Spleen (tissue), 11 donors: ENCODE measurements around the gene SPIRE2. TPM values are rescaled to one million over a fixed set of nuclear protein-coding genes. Genes with fewer than 3 reads are reported as not detected.
"Not testable (repeated sequence)": the region's sequence is repeated elsewhere in the genome, so short reads cannot be mapped to it uniquely, and the experiment has no call there.

Experiments used
- DNase-seq: peaks from one replicate; pipeline ENCODE4 v3.0.0-alpha.2; 2020
- H3K27ac ChIP-seq, 8 donors: fragments of 200-600 bp; sonication (generic) in 7 of 8; 1 replicate in 4 of 8; 2 replicates in 4 of 8; pipeline versions ENCODE4 v1.5.0 to v1.8.0; 2016 to 2021; ENCODE audit warnings: inconsistent platforms in 4 of 8, mild to moderate bottlenecking in 4 of 8, moderate library complexity in 1 of 8
- H3K27me3 ChIP-seq, 7 donors: fragments of 200-600 bp; sonication (generic) in 6 of 7; replicated peaks in 1 of 7; 1 replicate in 4 of 7; 2 replicates in 3 of 7; pipeline versions ENCODE4 v1.5.0 to v1.8.0; 2016 to 2021; ENCODE audit warnings: inconsistent platforms in 3 of 7, mild to moderate bottlenecking in 1 of 7
- H3K36me3 ChIP-seq, 6 donors: fragments of 200-600 bp; sonication (generic) in 5 of 6; 1 replicate in 4 of 6; 2 replicates in 2 of 6; pipeline versions ENCODE4 v1.5.0 to v1.8.0; 2016 to 2021; ENCODE audit warnings: inconsistent platforms in 2 of 6
- H3K4me1 ChIP-seq, 6 donors: fragments of 200-600 bp; sonication (generic) in 5 of 6; 1 replicate in 3 of 6; 2 replicates in 3 of 6; pipeline versions ENCODE4 v1.5.0 to v1.8.0; 2016 to 2021; ENCODE audit warnings: inconsistent platforms in 3 of 6
- H3K4me3 ChIP-seq, 8 donors: fragments of 200-600 bp; sonication (generic) in 7 of 8; 1 replicate in 4 of 8; 2 replicates in 4 of 8; pipeline versions ENCODE4 v1.5.0 to v1.8.0; 2016 to 2021; ENCODE audit warnings: inconsistent platforms in 4 of 8, mild to moderate bottlenecking in 4 of 8, moderate library complexity in 2 of 8
- H3K9me3 ChIP-seq, 8 donors: fragments of 200-600 bp; sonication (generic) in 7 of 8; 1 replicate in 4 of 8; 2 replicates in 4 of 8; pipeline versions ENCODE4 v1.5.0 to v1.8.0; 2016 to 2021; ENCODE audit warnings: inconsistent platforms in 4 of 8
- CTCF ChIP-seq, 11 experiments: fragments of 200-600 bp in 7 of 11; fragments of 450-650 bp in 4 of 11; sonication (generic) in 4 of 11; IDR thresholded peaks in 8 of 11; conservative IDR thresholded peaks in 3 of 11; 1 replicate in 7 of 11; 2 replicates in 4 of 11; pipeline versions ENCODE4 v1.4.0 to v1.8.0; 2016 to 2021; ENCODE audit warnings: antibody characterized with exemption in 11 of 11, inconsistent platforms in 4 of 11, mild to moderate bottlenecking in 1 of 11
- POLR2A ChIP-seq, 3 donors: fragments of 450-650 bp; IDR thresholded peaks; one replicate each; pipeline ENCODE4 v1.5.1; 2017; ENCODE audit warnings: antibody characterized with exemption in 3 of 3, mild to moderate bottlenecking in 1 of 3
- POLR2AphosphoS5 ChIP-seq, 3 donors: sonication (generic); formaldehyde crosslinking; IDR thresholded peaks; one replicate each; pipeline ENCODE4 v1.5.1; 2017; ENCODE audit warnings: antibody characterized with exemption in 3 of 3
- WGBS, 5 donors: extraction: QIAGEN DNeasy Blood & Tissue Kit in 3 of 5; methylation state at CpG; one replicate each; pipeline versions ENCODE4 v1.1.5 to v1.1.7; 2013 to 2018; 5-methylcytosine and 5-hydroxymethylcytosine counted together
- intact Hi-C: fragments of 100-400 bp; cut with DNase I; formaldehyde crosslinking; loops from one replicate; pipeline ENCODE4 v1.15.0; 2023; ENCODE audit warnings: low total_unique reads
- polyA plus RNA-seq, 3 donors: library from polyadenylated mRNA; stranded (reverse); fragments of 200-250 nt; gene quantifications; one replicate each; pipeline ENCODE4 v1.2.1, GENCODE V29; 2013
- total RNA-seq, 7 donors: library from RNA; depleted of rRNA in 3 of 7; stranded (reverse); fragments of >200 nt in 3 of 7; fragmentation: NEBNext Ultra II Directional in 4 of 7; extraction: Animal tissue kit (Norgen Biotek cat#: 25700) in 4 of 7; gene quantifications; one replicate each; pipeline versions ENCODE4 v1.1.0 to v1.2.1, GENCODE V29; 2016 to 2021
- donor health status: healthy with polysubstance abuse.
- donor health status: DM: no; HTN: no; CAD: no; lungs with moderate emphysema.
- donor health status: DM: no; HTN: no; CAD: no.
- donor health status: Bipolar disorder and iron deficiency.
- donor health status: healthy.
- donor health status: DM: no; HTN: no; CAD: no.
- donor health status: DM: yes; HTN: yes; CAD: no.

The SPIRE2 gene
- total and polyA plus RNA-seq, 10 donors: 0.80 to 3.2 (median 1.9) TPM

GRCh38 chr16:89787365-89787805 lies 40.9 kb upstream of the SPIRE2 start:
- Histone ChIP-seq H3K27ac (no peak overlapping the region), H3K9me3 (no peaks in the 10 kb centered on the region), H3K4me3 (no peak overlapping the region), H3K36me3 (peaks cover 0 to 74% (median 0%) of the 10 kb centered on the region in 6 donors), H3K4me1 (peaks cover 0 to 25% (median 10%) of the 10 kb centered on the region in 6 donors), H3K27me3 (no peaks in the 10 kb centered on the region)
- DNase-seq: no peak
- WGBS, 5 donors: 94 to 99% (median 96%) methylated on average over 9 of the region's 9 CpGs
- intact Hi-C loops: no loop called here
- no peak for TF ChIP-seq POLR2A (IDR thresholded peaks at IDR 0.05)
- no peak for TF ChIP-seq CTCF (IDR thresholded peaks at IDR 0.05 in 8 of 11, conservative IDR thresholded peaks at IDR 0.05 in 3 of 11)
- TF ChIP-seq POLR2AphosphoS5 (IDR thresholded peaks at IDR 0.05): no peak

GRCh38 chr16:89791278-89791995 lies 36.8 kb upstream of the SPIRE2 start:
- Histone ChIP-seq H3K27me3 (no peaks in the 10 kb centered on the region), H3K27ac (no peak overlapping the region), H3K4me1 (peaks cover 0 to 8% (median 0%) of the 10 kb centered on the region in 6 donors), H3K9me3 (no peaks in the 10 kb centered on the region), H3K4me3 (no peak overlapping the region), H3K36me3 (peaks cover 0 to 72% (median 0%) of the 10 kb centered on the region in 6 donors)
- intact Hi-C loops: loop anchor here (5.0 kb wide), 1 partner anchor 89 kb away; the partner anchor contains the start of gene SPATA2L
- no peak for DNase-seq
- no peak for TF ChIP-seq POLR2AphosphoS5 (IDR thresholded peaks at IDR 0.05)
- TF ChIP-seq CTCF (IDR thresholded peaks at IDR 0.05 in 8 of 11, conservative IDR thresholded peaks at IDR 0.05 in 3 of 11): no peak
- no peak for TF ChIP-seq POLR2A (IDR thresholded peaks at IDR 0.05)
- WGBS, 5 donors: 89 to 99% (median 98%) methylated on average over 13 to 16 of the region's 16 CpGs

- peak; percentile 89 for DNase-seq
These were observed 35.2 kb upstream of the SPIRE2 start for GRCh38 chr16:89793092-89793491.

More at GRCh38 chr16:89793092-89793491, 35.2 kb upstream of the SPIRE2 start:
- intact Hi-C loops: loop anchor here (5.0 kb wide), 1 partner anchor 91 kb away; the partner anchor contains the start of gene SPATA2L
- not testable (repeated sequence) for H3K27ac ChIP-seq, H3K4me1 ChIP-seq, H3K4me3 ChIP-seq, H3K27me3 ChIP-seq, H3K9me3 ChIP-seq
- peaks cover 0 to 73% (median 0%) of the 10 kb centered on the region in 6 donors for H3K36me3 ChIP-seq
- TF ChIP-seq POLR2AphosphoS5 (IDR thresholded peaks at IDR 0.05) (peak; percentile 21 to 34 (median 28)), CTCF (IDR thresholded peaks at IDR 0.05 in 8 of 11, conservative IDR thresholded peaks at IDR 0.05 in 3 of 11) (peak; percentile 45 to 89 (median 77))
- 17 to 35% (median 18%) methylated on average over 12 of the region's 12 CpGs for WGBS, 5 donors
